ENCODE results near the gene POLR3E. TPM values are rescaled to one million over a fixed set of nuclear protein-coding genes. Genes with fewer than 3 reads are reported as not detected.
A peak's percentile ranks its signal among the peaks of the same experiment; 100 is the strongest.

POLR3E gene
- total and polyA plus RNA-seq, 2 experiments from 2014 or later = 14.0 to 20.8 TPM

GRCh38 chr16:22380529-22380928, 83.3 kb downstream of the POLR3E start:
- no peaks in the 10 kb centered on the region for H3F3A ChIP-seq (ENCODE audit: insufficient read depth)
- H3K9ac ChIP-seq = no peak overlapping the region
- H3K4me1 ChIP-seq (ENCODE audit: insufficient read depth) = no peaks in the 10 kb centered on the region
- TF ChIP-seq EZH2phosphoT487 (IDR thresholded peaks at IDR 0.05; ENCODE audit: insufficient read depth, low read depth) (no peak), EZH2 (IDR thresholded peaks at IDR 0.05; ENCODE audit: insufficient read depth, poor library complexity, severe bottlenecking) (no peak)
- no peak overlapping the region for H2AFZ ChIP-seq
- 100% methylated on average over 1 of the region's 1 CpG for WGBS, 2 experiments (ENCODE audit: low coverage in 1 of 2, low lambda C conversion rate in 2 of 2, missing lambda C conversion rate in 2 of 2)
- no peaks in the 10 kb centered on the region for H4K20me1 ChIP-seq (ENCODE audit: insufficient read depth)
- no peaks in the 10 kb centered on the region for H3K9me3 ChIP-seq (ENCODE audit: low read depth)
- H3K4me2 ChIP-seq (ENCODE audit: unreplicated experiment) = no peak overlapping the region
- in situ Hi-C loops (cut with MboI) = no loop called here
- DNase-seq = peak; percentile 37
- H3K4me3 ChIP-seq = no peak overlapping the region
- no peak overlapping the region for H3K27ac ChIP-seq
- no peaks in the 10 kb centered on the region for H3K36me3 ChIP-seq (ENCODE audit: low read depth)
- no peaks in the 10 kb centered on the region for H3K9me2 ChIP-seq (ENCODE audit: insufficient read depth)
- no peaks in the 10 kb centered on the region for H3K27me3 ChIP-seq (replicated peaks; ENCODE audit: insufficient read depth)
- H3K79me2 ChIP-seq (ENCODE audit: insufficient read depth) = no peaks in the 10 kb centered on the region

DNA sequence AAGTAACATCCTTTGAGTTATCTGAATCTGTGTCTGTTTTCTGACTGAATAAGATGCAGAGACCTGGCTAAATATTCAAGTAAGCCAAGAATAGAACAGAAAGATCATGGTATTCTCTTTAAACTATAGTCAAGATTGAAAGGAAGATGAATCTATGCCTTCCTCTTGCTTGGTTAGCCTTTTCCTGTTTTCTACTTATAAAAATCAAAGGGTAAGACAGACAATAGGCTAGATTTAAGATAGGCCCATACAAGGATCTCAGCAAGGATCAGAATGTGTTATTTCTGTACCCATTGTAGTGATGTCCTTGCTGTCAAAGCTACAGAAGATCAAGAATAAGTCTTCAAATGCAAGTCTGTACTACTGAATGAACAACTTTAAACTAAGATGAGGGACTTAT, 84.2 kb downstream of the POLR3E start:
- Histone ChIP-seq H3K36me3 (ENCODE audit: low read depth) (no peaks in the 10 kb centered on the region), H2AFZ (no peak overlapping the region), H3K9me3 (ENCODE audit: low read depth) (no peaks in the 10 kb centered on the region), H3K4me2 (ENCODE audit: unreplicated experiment) (no peak overlapping the region), H3K4me1 (ENCODE audit: insufficient read depth) (no peaks in the 10 kb centered on the region), H3K79me2 (ENCODE audit: insufficient read depth) (no peaks in the 10 kb centered on the region), H3K9ac (no peak overlapping the region), H3F3A (ENCODE audit: insufficient read depth) (no peaks in the 10 kb centered on the region), H3K4me3 (no peak overlapping the region), H4K20me1 (ENCODE audit: insufficient read depth) (no peaks in the 10 kb centered on the region), H3K27me3 (replicated peaks; ENCODE audit: insufficient read depth) (no peaks in the 10 kb centered on the region), H3K27ac (no peak overlapping the region), H3K9me2 (ENCODE audit: insufficient read depth) (no peaks in the 10 kb centered on the region)
- TF ChIP-seq EZH2phosphoT487 (IDR thresholded peaks at IDR 0.05; ENCODE audit: insufficient read depth, low read depth) (no peak), EZH2 (IDR thresholded peaks at IDR 0.05; ENCODE audit: insufficient read depth, poor library complexity, severe bottlenecking) (no peak)
- no peak for DNase-seq
- in situ Hi-C loops (cut with MboI) = no loop called here

DNA sequence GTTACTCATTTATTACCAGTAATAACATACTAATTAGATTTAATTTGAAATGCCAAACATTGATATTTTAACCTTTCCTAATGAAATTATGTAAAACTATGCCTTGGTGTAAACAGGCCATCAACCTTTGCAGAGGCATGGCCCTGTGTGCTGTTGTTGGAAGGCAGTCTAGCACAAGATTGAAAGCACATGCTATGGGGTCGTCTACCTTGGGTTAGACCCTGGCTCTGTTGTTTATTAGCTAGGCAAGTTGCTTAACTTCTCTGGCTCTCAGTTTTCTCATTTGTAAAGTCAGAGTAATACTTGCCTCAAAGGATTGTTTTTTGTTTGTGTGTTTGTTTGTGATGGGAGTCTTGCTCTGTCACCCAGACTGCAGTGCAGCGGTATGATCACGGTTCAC, 86.6 kb downstream of the POLR3E start:
- Histone ChIP-seq H3K27me3 (replicated peaks; ENCODE audit: insufficient read depth) (no peaks in the 10 kb centered on the region), H3K4me1 (ENCODE audit: insufficient read depth) (peaks cover 16% of the 10 kb centered on the region; the same call in 1 of the 2 replicates), H2AFZ (no peak overlapping the region), H4K20me1 (ENCODE audit: insufficient read depth) (no peaks in the 10 kb centered on the region), H3K9me2 (ENCODE audit: insufficient read depth) (no peaks in the 10 kb centered on the region), H3K9me3 (ENCODE audit: low read depth) (no peaks in the 10 kb centered on the region), H3K27ac (no peak overlapping the region), H3K9ac (no peak overlapping the region), H3K4me3 (no peak overlapping the region), H3K36me3 (ENCODE audit: low read depth) (no peaks in the 10 kb centered on the region), H3F3A (ENCODE audit: insufficient read depth) (no peaks in the 10 kb centered on the region), H3K4me2 (ENCODE audit: unreplicated experiment) (no peak overlapping the region), H3K79me2 (ENCODE audit: insufficient read depth) (no peaks in the 10 kb centered on the region)
- DNase-seq = no peak
- in situ Hi-C loops (cut with MboI) = no loop called here
- TF ChIP-seq EZH2phosphoT487 (IDR thresholded peaks at IDR 0.05; ENCODE audit: insufficient read depth, low read depth) (no peak), EZH2 (IDR thresholded peaks at IDR 0.05; ENCODE audit: insufficient read depth, poor library complexity, severe bottlenecking) (no peak)
- 71 to 78% methylated on average over 3 of the region's 3 CpGs for WGBS, 2 experiments (ENCODE audit: low coverage in 1 of 2, low lambda C conversion rate in 2 of 2, missing lambda C conversion rate in 2 of 2)

Other genes starting within 250 kb of the POLR3E start
- gene VWA3A, start 204.9 kb upstream of the POLR3E start, total RNA-seq (2014; rRNA removed; shearing (Covaris generic)) = not detected in 2 replicates
- not detected in 2 replicates for gene VWA3A, start 204.9 kb upstream of the POLR3E start, polyA plus RNA-seq (2016; fragmentation: Nextera tagmentation; extraction: Ambion mirVana)
- gene SDR42E2, start 134.9 kb upstream of the POLR3E start, total RNA-seq (2014; rRNA removed; shearing (Covaris generic)) = not detected in 2 replicates
- gene SDR42E2, start 134.9 kb upstream of the POLR3E start, polyA plus RNA-seq (2016; fragmentation: Nextera tagmentation; extraction: Ambion mirVana) = not detected in 2 replicates
- 16.3 and 16.6 TPM in 2 replicates for gene EEF2K, start 91.1 kb upstream of the POLR3E start, total RNA-seq (2014; rRNA removed; shearing (Covaris generic))
- 6.9 and 8.7 TPM in 2 replicates for gene EEF2K, start 91.1 kb upstream of the POLR3E start, polyA plus RNA-seq (2016; fragmentation: Nextera tagmentation; extraction: Ambion mirVana)
- gene CDR2, start 77.2 kb downstream of the POLR3E start, total RNA-seq (2014; rRNA removed; shearing (Covaris generic)) = 36.0 and 45.6 TPM in 2 replicates
- 25.1 and 26.7 TPM in 2 replicates for gene CDR2, start 77.2 kb downstream of the POLR3E start, polyA plus RNA-seq (2016; fragmentation: Nextera tagmentation; extraction: Ambion mirVana)
- 21.3 and 29.0 TPM in 2 replicates for gene NPIPB5, start 213.5 kb downstream of the POLR3E start, total RNA-seq (2014; rRNA removed; shearing (Covaris generic))
- 28.0 and 50.8 TPM in 2 replicates for gene NPIPB5, start 213.5 kb downstream of the POLR3E start, polyA plus RNA-seq (2016; fragmentation: Nextera tagmentation; extraction: Ambion mirVana)